OCI-LY7 (cell line): Measurements from ENCODE around the gene EEF1AKMT3. TPM values are rescaled to one million over a fixed set of nuclear protein-coding genes. Genes with fewer than 3 reads are reported as not detected.

Experiments
- BruUV-seq: library from RNA; stranded (reverse); fragments of 400-500 nt; replicated peaks from 2 replicates; lab custom pipeline; 2021; lab: Mats Ljungman, UMichigan
- CTCF ChIA-PET: fragments of 300-600 bp; sonication (Branson Sonifier 250); formaldehyde crosslinking; loops from one replicate; lab custom pipeline; 2022; ENCODE audit warnings: antibody characterized with exemption; ENCODE audit not compliant: unreplicated experiment; lab: Charles Lee
- POLR2A ChIA-PET: fragments of 300-600 bp; sonication (Branson Sonifier 250); formaldehyde crosslinking; loops from one replicate; lab custom pipeline; 2022; ENCODE audit warnings: antibody characterized with exemption; lab: Charles Lee
- DNase-seq: peaks from one replicate; pipeline ENCODE4 v3.0.0-alpha.2; 2015; ENCODE audit warnings: low spot score
- H2AFZ ChIP-seq: fragments of 200-600 bp; sonication (generic), shearing (Covaris generic); 2 replicates; pipeline ENCODE4 v1.6.1; 2014; ENCODE audit warnings: mild to moderate bottlenecking, antibody characterized with exemption, low read length, moderate library complexity
- H3K27ac ChIP-seq: fragments of 200-600 bp; sonication (generic); 2 replicates; pipeline ENCODE4 v1.5.1; 2014; ENCODE audit warnings: mixed run types, low read depth, mild to moderate bottlenecking, moderate library complexity, low read length, inconsistent platforms; ENCODE audit not compliant: poor library complexity, severe bottlenecking
- H3K36me3 ChIP-seq: fragments of 200-600 bp; sonication (generic); 2 replicates; pipeline ENCODE4 v1.6.1; 2014; ENCODE audit warnings: mild to moderate bottlenecking, antibody characterized with exemption, low read length, moderate library complexity, mixed read lengths; ENCODE audit not compliant: insufficient read depth
- H3K4me1 ChIP-seq: fragments of 200-600 bp; sonication (generic); 2 replicates; pipeline ENCODE4 v1.5.1; 2014; ENCODE audit warnings: mild to moderate bottlenecking, low read length; ENCODE audit not compliant: insufficient read depth, poor library complexity, severe bottlenecking
- H3K4me2 ChIP-seq: fragments of 200-600 bp; sonication (generic); 2 replicates; pipeline ENCODE4 v1.6.1; 2014; ENCODE audit warnings: mild to moderate bottlenecking, low read length
- H3K4me3 ChIP-seq: fragments of 200-600 bp; sonication (generic); 2 replicates; pipeline ENCODE4 v1.5.1; 2014; ENCODE audit warnings: mild to moderate bottlenecking, low read depth, low read length; ENCODE audit not compliant: poor library complexity, severe bottlenecking
- H3K79me2 ChIP-seq: fragments of 200-600 bp; sonication (generic); 2 replicates; pipeline ENCODE4 v1.6.1; 2016; ENCODE audit warnings: low read depth, mild to moderate bottlenecking, low read length, moderate library complexity, mixed read lengths; ENCODE audit not compliant: insufficient read depth
- H3K9me2 ChIP-seq: fragments of 200-600 bp; sonication (generic); 2 replicates; pipeline ENCODE4 v1.6.1; 2016; ENCODE audit warnings: mild to moderate bottlenecking, low read length, mixed read lengths; ENCODE audit not compliant: insufficient read depth
- H3K9me3 ChIP-seq: fragments of 200-600 bp; sonication (generic); 2 replicates; pipeline ENCODE4 v1.6.1; 2014; ENCODE audit warnings: mild to moderate bottlenecking, mixed run types, low read length, mixed read lengths
- H4K20me1 ChIP-seq: fragments of 200-600 bp; sonication (generic); 2 replicates; pipeline ENCODE4 v1.6.1; 2014; ENCODE audit warnings: mild to moderate bottlenecking, antibody characterized with exemption, low read length, moderate library complexity, mixed read lengths; ENCODE audit not compliant: insufficient read depth
- CTCF ChIP-seq: fragments of 200-600 bp; sonication (generic); conservative IDR thresholded peaks from 2 replicates; pipeline ENCODE4 v1.5.1; 2014; ENCODE audit warnings: mild to moderate bottlenecking, antibody characterized with exemption, low read length, moderate library complexity, mixed read lengths
- EZH2phosphoT487 ChIP-seq: fragments of 200-600 bp; sonication (generic); IDR thresholded peaks from 2 replicates; pipeline ENCODE4 v1.6.1; 2018; ENCODE audit warnings: low read depth, borderline replicate concordance, mild to moderate bottlenecking, mixed run types, antibody characterized with exemption, low read length, moderate library complexity, mixed read lengths
- intact Hi-C: fragments of 100-400 bp; cut with micrococcal nuclease; formaldehyde crosslinking; loops from one replicate; pipeline ENCODE4 v1.10.0; 2022; ENCODE audit not compliant: unreplicated experiment
- microRNA-seq: library from miRNA; unstranded; fragments of <30 nt; microRNA quantifications from one replicate; pipeline ENCODE4 v1.2.0, GENCODE V29; 2022; ENCODE audit warnings: borderline replicate concordance
- small RNA-seq: library from RNA; depleted of rRNA; stranded (forward); fragments of <200 nt; gene quantifications from one replicate; pipeline ENCODE3, GENCODE V24; 2014
- total RNA-seq, 2 experiments: library from RNA; depleted of rRNA in 1 of 2; stranded (reverse); fragments of >200 nt in 1 of 2; shearing (Covaris generic) in 1 of 2; gene quantifications; 2 replicates each; pipeline ENCODE4 v1.2.3, GENCODE V29; 2014 to 2022

The EEF1AKMT3 gene
- total RNA-seq, 2 experiments from 2014 or later = 3.4 to 6.3 TPM

GRCh38 chr12:57829025-57829777 is 56.8 kb downstream of the EEF1AKMT3 start:
- Histone ChIP-seq H3K9me2 (no peaks in the 10 kb centered on the region), H2AFZ (no peak overlapping the region), H3K9me3 (no peaks in the 10 kb centered on the region), H3K27ac (no peak overlapping the region), H3K4me3 (no peak overlapping the region), H3K36me3 (peaks cover 51% of the 10 kb centered on the region), H4K20me1 (peaks cover 17% of the 10 kb centered on the region), H3K79me2 (peaks cover 33% of the 10 kb centered on the region), H3K4me1 (peaks cover 29% of the 10 kb centered on the region), H3K4me2 (no peak overlapping the region)
- intact Hi-C loops = no loop called here
- no peak for DNase-seq
- ChIA-PET POLR2A (interaction anchor here (0.9 to 1.5 kb wide), 4 partner anchors 10 to 74 kb away, joined by 3 to 5 read pairs (median 3); no protein-coding TSS in a partner anchor), CTCF (interaction anchor here (1.0 to 1.5 kb wide), 2 partner anchors 26 to 66 kb away, joined by 3 to 4 read pairs; no protein-coding TSS in a partner anchor)
- BruUV-seq = no TSS peak
- no peak for TF ChIP-seq EZH2phosphoT487

- BruUV-seq = no TSS peak
- Histone ChIP-seq H3K9me2 (no peaks in the 10 kb centered on the region), H3K79me2 (peaks cover 45% of the 10 kb centered on the region), H3K27ac (no peak overlapping the region), H3K4me2 (no peak overlapping the region), H3K9me3 (no peaks in the 10 kb centered on the region), H3K4me1 (peaks cover 41% of the 10 kb centered on the region), H3K36me3 (peaks cover 39% of the 10 kb centered on the region), H3K4me3 (no peak overlapping the region), H2AFZ (no peak overlapping the region), H4K20me1 (peaks cover 20% of the 10 kb centered on the region)
- intact Hi-C loops = no loop called here
- TF ChIP-seq CTCF (no peak), EZH2phosphoT487 (no peak)
- POLR2A ChIA-PET = interaction anchor here (1.3 to 1.5 kb wide), 2 partner anchors 65 to 73 kb away, joined by 3 read pairs; no protein-coding TSS in a partner anchor
- CTCF ChIA-PET = interaction anchor here (0.7 to 1.5 kb wide), 2 partner anchors 64 to 72 kb away, joined by 4 read pairs; no protein-coding TSS in a partner anchor
- no peak for DNase-seq
These were observed 58.0 kb downstream of the EEF1AKMT3 start for GRCh38 chr12:57830393-57830792.

Small RNAs within 50 kb of the gene (microRNA-seq; reads per million reads assigned to microRNA genes)
- gene MIR26A2 (120 reads per million, percentile 59 among the genes with 10 or more reads in this experiment), gene MIR6759 (not detected)

Small RNAs within 50 kb of the gene (small RNA-seq; reads per million reads assigned to genes)
- gene MIR26A2 (0.21 reads per million), gene RNU6-1083P (not detected)

Other genes starting within 250 kb of the EEF1AKMT3 start
- gene MBD6, start 249.8 kb upstream of the EEF1AKMT3 start, total RNA-seq (2014; rRNA removed; shearing (Covaris generic)) = 21.8 and 23.9 TPM in 2 replicates
- gene MBD6, start 249.8 kb upstream of the EEF1AKMT3 start, total RNA-seq (2022) = 110 and 112 TPM in 2 replicates
- gene DCTN2, start 225.4 kb upstream of the EEF1AKMT3 start, total RNA-seq (2014; rRNA removed; shearing (Covaris generic)) = 61.8 and 68.4 TPM in 2 replicates
- gene DCTN2, start 225.4 kb upstream of the EEF1AKMT3 start, total RNA-seq (2022) = 97.2 and 98.9 TPM in 2 replicates
- gene KIF5A, start 222.6 kb upstream of the EEF1AKMT3 start, total RNA-seq (2014; rRNA removed; shearing (Covaris generic)) = 0.09 and 0.10 TPM in 2 replicates
- 1.2 and 1.6 TPM in 2 replicates for gene KIF5A, start 222.6 kb upstream of the EEF1AKMT3 start, total RNA-seq (2022)
- gene PIP4K2C, start 181.4 kb upstream of the EEF1AKMT3 start, total RNA-seq (2014; rRNA removed; shearing (Covaris generic)) = 9.0 and 14.5 TPM in 2 replicates
- 14.8 and 15.9 TPM in 2 replicates for gene PIP4K2C, start 181.4 kb upstream of the EEF1AKMT3 start, total RNA-seq (2022)
- gene DTX3, start 167.8 kb upstream of the EEF1AKMT3 start, total RNA-seq (2014; rRNA removed; shearing (Covaris generic)) = not detected in 2 replicates
- 0.11 TPM in 1 of 2 replicates, not detected in the other for gene DTX3, start 167.8 kb upstream of the EEF1AKMT3 start, total RNA-seq (2022)
- gene ARHGEF25, start 161.2 kb upstream of the EEF1AKMT3 start, total RNA-seq (2014; rRNA removed; shearing (Covaris generic)) = not detected in 2 replicates
- gene ARHGEF25, start 161.2 kb upstream of the EEF1AKMT3 start, total RNA-seq (2022) = not detected in 2 replicates
- gene B4GALNT1, start 139.4 kb upstream of the EEF1AKMT3 start, total RNA-seq (2014; rRNA removed; shearing (Covaris generic)) = 1.1 and 1.2 TPM in 2 replicates
- 3.1 and 3.8 TPM in 2 replicates for gene B4GALNT1, start 139.4 kb upstream of the EEF1AKMT3 start, total RNA-seq (2022)
- gene OS9, start 78.5 kb upstream of the EEF1AKMT3 start, total RNA-seq (2014; rRNA removed; shearing (Covaris generic)) = 82.6 and 104 TPM in 2 replicates
- gene OS9, start 78.5 kb upstream of the EEF1AKMT3 start, total RNA-seq (2022) = 109 and 112 TPM in 2 replicates
- gene AGAP2, start 33.9 kb upstream of the EEF1AKMT3 start, total RNA-seq (2014; rRNA removed; shearing (Covaris generic)) = 10.7 and 14.8 TPM in 2 replicates
- gene AGAP2, start 33.9 kb upstream of the EEF1AKMT3 start, total RNA-seq (2022) = 26.5 and 28.8 TPM in 2 replicates
- 0.80 and 2.4 TPM in 2 replicates for gene TSPAN31, start 27.6 kb upstream of the EEF1AKMT3 start, total RNA-seq (2014; rRNA removed; shearing (Covaris generic))
- gene TSPAN31, start 27.6 kb upstream of the EEF1AKMT3 start, total RNA-seq (2022) = 6.3 and 6.4 TPM in 2 replicates
- 272 and 280 TPM in 2 replicates for gene CDK4, start 20.3 kb upstream of the EEF1AKMT3 start, total RNA-seq (2014; rRNA removed; shearing (Covaris generic))
- gene CDK4, start 20.3 kb upstream of the EEF1AKMT3 start, total RNA-seq (2022) = 172 and 192 TPM in 2 replicates
- gene MARCHF9, start 17.5 kb upstream of the EEF1AKMT3 start, total RNA-seq (2014; rRNA removed; shearing (Covaris generic)) = 29.3 and 29.4 TPM in 2 replicates
- gene MARCHF9, start 17.5 kb upstream of the EEF1AKMT3 start, total RNA-seq (2022) = 46.2 and 47.7 TPM in 2 replicates
- 6.5 and 7.1 TPM in 2 replicates for gene CYP27B1, start 5.5 kb upstream of the EEF1AKMT3 start, total RNA-seq (2014; rRNA removed; shearing (Covaris generic))
- gene CYP27B1, start 5.5 kb upstream of the EEF1AKMT3 start, total RNA-seq (2022) = 6.6 and 6.9 TPM in 2 replicates
- gene METTL1, start 509 bp upstream of the EEF1AKMT3 start, total RNA-seq (2014; rRNA removed; shearing (Covaris generic)) = 12.5 and 22.2 TPM in 2 replicates
- gene METTL1, start 509 bp upstream of the EEF1AKMT3 start, total RNA-seq (2022) = 23.6 and 27.0 TPM in 2 replicates
- 35.2 and 49.8 TPM in 2 replicates for gene TSFM, start 10.2 kb downstream of the EEF1AKMT3 start, total RNA-seq (2014; rRNA removed; shearing (Covaris generic))
- 38.5 and 49.8 TPM in 2 replicates for gene TSFM, start 10.2 kb downstream of the EEF1AKMT3 start, total RNA-seq (2022)
- 0.23 and 1.2 TPM in 2 replicates for gene AVIL, start 46.1 kb downstream of the EEF1AKMT3 start, total RNA-seq (2014; rRNA removed; shearing (Covaris generic))
- 1.6 and 2.6 TPM in 2 replicates for gene AVIL, start 46.1 kb downstream of the EEF1AKMT3 start, total RNA-seq (2022)
- gene CTDSP2, start 74.1 kb downstream of the EEF1AKMT3 start, total RNA-seq (2014; rRNA removed; shearing (Covaris generic)) = 38.8 and 44.2 TPM in 2 replicates
- 118 and 145 TPM in 2 replicates for gene CTDSP2, start 74.1 kb downstream of the EEF1AKMT3 start, total RNA-seq (2022)
- 42.9 and 51.3 TPM in 2 replicates for gene ATP23, start 169.0 kb downstream of the EEF1AKMT3 start, total RNA-seq (2014; rRNA removed; shearing (Covaris generic))
- gene ATP23, start 169.0 kb downstream of the EEF1AKMT3 start, total RNA-seq (2022) = 27.5 and 31.7 TPM in 2 replicates